HepG2 (cell line): ENCODE measurements around the gene RCOR1. TPM values are rescaled to one million over a fixed set of nuclear protein-coding genes. Genes with fewer than 3 reads are reported as not detected.
A peak's percentile ranks its signal among the peaks of the same experiment; 100 is the strongest.

Experiments used
- CENPBD1 ChIP-seq: sonication (generic); formaldehyde crosslinking; IDR thresholded peaks from 2 replicates; pipeline ENCODE4 v1.8.0; 2022; ENCODE audit warnings: missing genetic modification reagents, low read depth, mild to moderate bottlenecking, borderline replicate concordance
- CREBL2 ChIP-seq: sonication (generic); formaldehyde crosslinking; IDR thresholded peaks from 2 replicates; pipeline ENCODE4 v1.8.1; 2023; ENCODE audit warnings: missing genetic modification reagents, mild to moderate bottlenecking, borderline replicate concordance
- FOSL2 ChIP-seq: sonication (generic); formaldehyde crosslinking; IDR thresholded peaks from 2 replicates; pipeline ENCODE4 v1.4.0; 2020; ENCODE audit warnings: missing genetic modification reagents
- HDAC6 ChIP-seq: fragments of 200-600 bp; sonication (generic); IDR thresholded peaks from 2 replicates; pipeline ENCODE4 v1.7.0; 2017; ENCODE audit warnings: mild to moderate bottlenecking, antibody characterized with exemption, low read length, low read depth
- HNF4A ChIP-seq: sonication (generic); formaldehyde crosslinking; IDR thresholded peaks from 2 replicates; pipeline ENCODE4 v1.4.0; 2020; ENCODE audit warnings: missing genetic modification reagents
- IKZF1 ChIP-seq: fragments of 450-650 bp; IDR thresholded peaks from 2 replicates; pipeline ENCODE4 v1.7.1; 2016
- KLF13 ChIP-seq: sonication (generic); formaldehyde crosslinking; IDR thresholded peaks from 2 replicates; pipeline ENCODE4 v1.4.0; 2020; ENCODE audit warnings: mild to moderate bottlenecking, missing genetic modification reagents
- MEIS1 ChIP-seq: sonication (generic); formaldehyde crosslinking; IDR thresholded peaks from 2 replicates; pipeline ENCODE4 v1.9.0; 2021; ENCODE audit warnings: mild to moderate bottlenecking, missing genetic modification reagents, moderate library complexity, borderline replicate concordance
- MNT ChIP-seq: fragments of 450-650 bp; IDR thresholded peaks from 2 replicates; pipeline ENCODE4 v1.6.1; 2016
- NR2F2 ChIP-seq: IDR thresholded peaks from 2 replicates; pipeline ENCODE4 v1.6.1; 2012; ENCODE audit warnings: low read depth, inconsistent platforms, borderline replicate concordance
- PRPF4 ChIP-seq: fragments of 200-400 bp; formaldehyde crosslinking; IDR thresholded peaks from 2 replicates; pipeline ENCODE4 v1.6.1; 2016; ENCODE audit warnings: low read length, low read depth; ENCODE audit not compliant: poor library complexity, severe bottlenecking
- RFXAP ChIP-seq: sonication (generic); formaldehyde crosslinking; IDR thresholded peaks from 2 replicates; pipeline ENCODE4 v1.4.0; 2020; ENCODE audit warnings: missing genetic modification reagents, borderline replicate concordance
- RXRA ChIP-seq: sonication (generic); formaldehyde crosslinking; IDR thresholded peaks from 2 replicates; pipeline ENCODE4 v1.5.1; 2020; ENCODE audit warnings: missing genetic modification reagents
- SALL2 ChIP-seq: sonication (generic); formaldehyde crosslinking; IDR thresholded peaks from 2 replicates; pipeline ENCODE4 v1.8.1; 2023; ENCODE audit warnings: mild to moderate bottlenecking, missing genetic modification reagents, inconsistent platforms
- ZBTB38 ChIP-seq: sonication (generic); formaldehyde crosslinking; IDR thresholded peaks from 2 replicates; pipeline ENCODE4 v1.5.1; 2020; ENCODE audit warnings: mild to moderate bottlenecking, missing genetic modification reagents
- ZKSCAN1 ChIP-seq: fragments of 150-350 bp; IDR thresholded peaks from 2 replicates; pipeline ENCODE4 v1.6.1; 2014; ENCODE audit warnings: low read length
- ZNF232 ChIP-seq: sonication (generic); formaldehyde crosslinking; IDR thresholded peaks from 2 replicates; pipeline ENCODE4 v1.4.0; 2020; ENCODE audit warnings: missing genetic modification reagents, borderline replicate concordance
- ZNF3 ChIP-seq: IDR thresholded peaks from 2 replicates; pipeline ENCODE4 v1.7.0; 2017; ENCODE audit warnings: inconsistent platforms
- ZNF441 ChIP-seq: sonication (generic); formaldehyde crosslinking; IDR thresholded peaks from 2 replicates; pipeline ENCODE4 v1.7.0; 2021; ENCODE audit warnings: missing genetic modification reagents, borderline replicate concordance
- ZNF512 ChIP-seq: sonication (generic); formaldehyde crosslinking; IDR thresholded peaks from 2 replicates; pipeline ENCODE4 v1.4.0; 2020; ENCODE audit warnings: mild to moderate bottlenecking, missing genetic modification reagents
- ZNF775 ChIP-seq: sonication (generic); formaldehyde crosslinking; IDR thresholded peaks from 2 replicates; pipeline ENCODE4 v1.4.0; 2020; ENCODE audit warnings: missing genetic modification reagents, mild to moderate bottlenecking, moderate library complexity, borderline replicate concordance
- ZNF891 ChIP-seq: sonication (generic); formaldehyde crosslinking; IDR thresholded peaks from 2 replicates; pipeline ENCODE4 v1.5.0; 2020; ENCODE audit warnings: mild to moderate bottlenecking, missing genetic modification reagents
- polyA plus RNA-seq, 8 experiments: library from polyadenylated mRNA; depleted of rRNA in 3 of 8; stranded (reverse) in 7 of 8; unstranded in 1 of 8; fragments of >200 nt; fragmentation: Illumina TruSeq in 4 of 8; extraction: Trizol in 4 of 8; gene quantifications; 2 replicates each; pipeline versions ENCODE4 v1.2.1 to v1.2.3, GENCODE V29; 2011 to 2016; ENCODE audit warnings: low read depth in 4 of 8, missing spikeins in 1 of 8, mixed read lengths in 1 of 8; ENCODE audit not compliant: insufficient read depth in 1 of 8
- total RNA-seq, 5 experiments: library from RNA; depleted of rRNA; stranded (reverse); fragments of >200 nt; fragmentation: Illumina TruSeq; extraction: Trizol; gene quantifications; 2 replicates each; pipeline ENCODE4 v1.2.3, GENCODE V29; 2016; ENCODE audit warnings: low read depth in 1 of 5
- TF ChIP-seq, protein P1 (sequence below): sonication (generic); formaldehyde crosslinking; IDR thresholded peaks from 2 replicates; pipeline ENCODE4 v1.8.1; 2023; ENCODE audit warnings: mild to moderate bottlenecking, missing genetic modification reagents, borderline replicate concordance
- TF ChIP-seq, protein P2 (sequence below): sonication (generic); formaldehyde crosslinking; IDR thresholded peaks from 2 replicates; pipeline ENCODE4 v1.4.0; 2020; ENCODE audit warnings: mild to moderate bottlenecking, low read depth, missing genetic modification reagents
- TF ChIP-seq, protein P3 (sequence below): sonication (generic); formaldehyde crosslinking; IDR thresholded peaks from 2 replicates; pipeline ENCODE4 v1.5.0; 2020; ENCODE audit warnings: missing genetic modification reagents

Gene RCOR1
- total and polyA plus RNA-seq, 2 of the 13 experiments (the other 11 are each of a cell fraction or from before 2014, with no cell fraction given) = 10.2 to 11.1 TPM

DNA sequence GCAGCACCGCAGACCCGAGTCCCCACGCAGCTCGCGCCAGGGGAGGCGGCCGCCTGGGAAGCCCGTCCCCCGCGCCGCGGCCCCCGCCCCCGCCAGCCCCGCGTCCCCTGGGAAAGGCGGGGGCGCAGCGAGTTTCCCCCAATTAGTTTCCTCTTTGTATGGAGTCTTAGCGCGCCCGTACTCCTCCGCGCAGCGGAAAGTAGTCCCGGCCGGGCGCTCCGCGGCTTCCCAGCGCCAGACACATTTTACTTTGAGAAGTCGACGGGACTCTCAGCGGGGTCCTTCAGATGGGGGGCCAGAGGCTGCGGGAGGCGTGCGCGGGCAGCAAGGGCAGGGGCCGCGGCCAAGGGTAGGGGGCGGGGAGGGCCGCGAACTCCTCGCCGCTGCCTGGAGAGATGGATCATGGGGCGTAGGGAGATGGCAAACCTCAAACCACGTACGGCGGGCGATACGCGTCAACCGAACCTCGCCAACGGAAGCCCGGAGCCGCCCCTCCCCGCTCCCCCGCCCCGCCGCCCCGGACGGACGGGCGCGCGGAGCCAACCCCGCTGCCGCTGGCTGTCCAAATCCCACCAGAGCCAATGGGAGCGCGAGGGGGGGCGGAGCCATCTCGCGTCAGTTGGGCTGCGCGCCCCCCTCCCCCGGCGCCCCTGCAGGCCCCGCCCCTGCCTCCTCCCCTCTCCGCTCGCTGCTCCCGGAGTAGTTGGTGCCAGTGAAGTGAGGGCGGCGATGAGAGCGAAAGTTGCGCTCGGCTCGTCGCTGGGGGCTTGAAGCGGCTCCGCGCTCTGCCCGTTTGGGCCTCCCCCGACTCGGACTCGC lies at the start of gene RCOR1 (continued):
- TF ChIP-seq MNT (no peak), IKZF1 (no peak), HDAC6 (no peak), ZNF775 (CRISPR knock-in tag) (no peak), MEIS1 (CRISPR knock-in tag) (no peak), ZNF891 (CRISPR knock-in tag) (no peak; the same call in 1 of the 2 replicates), ZNF512 (no peak), KLF13 (CRISPR knock-in tag) (no peak), HNF4A (no peak), CENPBD1 (CRISPR knock-in tag) (no peak), RFXAP (CRISPR knock-in tag) (peak; percentile 70; the same call in 1 of the 2 replicates), CREBL2 (CRISPR knock-in tag) (no peak), FOSL2 (CRISPR knock-in tag) (no peak), ZNF232 (CRISPR knock-in tag) (0 out of 2 replicates have a peak, but pooled peaks have one; percentile 22), ZNF441 (peak; percentile 76; the same call in 1 of the 2 replicates), SALL2 (CRISPR knock-in tag) (peak; percentile 60; the same call in 1 of the 2 replicates), NR2F2 (no peak), ZKSCAN1 (no peak), RXRA (CRISPR knock-in tag) (0 out of 2 replicates have a peak, but pooled peaks have one; percentile 13), ZNF3 (CRISPR knock-in tag) (no peak), PRPF4 (peak; percentile 42), ZBTB38 (no peak)
- TF ChIP-seq, protein P1, sequence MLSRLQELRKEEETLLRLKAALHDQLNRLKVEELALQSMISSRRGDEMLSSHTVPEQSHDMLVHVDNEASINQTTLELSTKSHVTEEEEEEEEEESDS (CRISPR knock-in tag) = no peak
- TF ChIP-seq, protein P2, sequence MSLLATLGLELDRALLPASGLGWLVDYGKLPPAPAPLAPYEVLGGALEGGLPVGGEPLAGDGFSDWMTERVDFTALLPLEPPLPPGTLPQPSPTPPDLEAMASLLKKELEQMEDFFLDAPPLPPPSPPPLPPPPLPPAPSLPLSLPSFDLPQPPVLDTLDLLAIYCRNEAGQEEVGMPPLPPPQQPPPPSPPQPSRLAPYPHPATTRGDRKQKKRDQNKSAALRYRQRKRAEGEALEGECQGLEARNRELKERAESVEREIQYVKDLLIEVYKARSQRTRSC = no peak
- TF ChIP-seq, protein P3, sequence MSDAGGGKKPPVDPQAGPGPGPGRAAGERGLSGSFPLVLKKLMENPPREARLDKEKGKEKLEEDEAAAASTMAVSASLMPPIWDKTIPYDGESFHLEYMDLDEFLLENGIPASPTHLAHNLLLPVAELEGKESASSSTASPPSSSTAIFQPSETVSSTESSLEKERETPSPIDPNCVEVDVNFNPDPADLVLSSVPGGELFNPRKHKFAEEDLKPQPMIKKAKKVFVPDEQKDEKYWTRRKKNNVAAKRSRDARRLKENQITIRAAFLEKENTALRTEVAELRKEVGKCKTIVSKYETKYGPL (CRISPR knock-in tag) = no peak
